Lung (tissue), 16 donors: ENCODE results near the gene ASTE1. TPM values are rescaled to one million over a fixed set of nuclear protein-coding genes. Genes with fewer than 3 reads are reported as not detected.
A peak's percentile ranks its signal among the peaks of the same experiment; 100 is the strongest.

Experiments used
- ATAC-seq: fragments of 200-7000 bp; cut with Tn5 transposase; one replicate; pipeline ENCODE4 v1.9.1; 2020; ENCODE audit warnings: moderate number of reproducible peaks; ENCODE audit not compliant: insufficient read depth, low FRiP score
- DNase-seq, 3 donors: peaks; one replicate each; pipeline ENCODE4 v3.0.0-alpha.2; 2013 to 2017
- H3K27ac ChIP-seq, 2 donors: one replicate each; pipeline ENCODE4 v1.5.1; 2013; ENCODE audit warnings: mild to moderate bottlenecking in 2 of 2, moderate library complexity in 2 of 2, control low read depth in 1 of 2, inconsistent platforms in 1 of 2, low read depth in 1 of 2, low read length in 1 of 2
- H3K27me3 ChIP-seq, 3 donors: one replicate each; pipeline ENCODE4 v1.5.1; 2013; ENCODE audit warnings: low read length in 2 of 3; ENCODE audit not compliant: control insufficient read depth in 3 of 3, insufficient read depth in 3 of 3
- H3K36me3 ChIP-seq, 4 donors: one replicate each; pipeline ENCODE4 v1.5.1; 2013; ENCODE audit warnings: low read length in 4 of 4, mild to moderate bottlenecking in 1 of 4, moderate library complexity in 1 of 4; ENCODE audit not compliant: control insufficient read depth in 4 of 4, insufficient read depth in 4 of 4
- H3K4me1 ChIP-seq, 5 donors: one replicate each; pipeline ENCODE4 v1.5.1; 2013; ENCODE audit warnings: low read length in 5 of 5, mild to moderate bottlenecking in 2 of 5, moderate library complexity in 1 of 5; ENCODE audit not compliant: control insufficient read depth in 5 of 5, insufficient read depth in 5 of 5
- H3K4me3 ChIP-seq: one replicate; pipeline ENCODE4 v1.5.1; 2013; ENCODE audit warnings: mild to moderate bottlenecking, control low read depth, moderate library complexity
- H3K9ac ChIP-seq, 2 donors: one replicate each; pipeline ENCODE4 v1.5.1; 2013; ENCODE audit warnings: low read length in 2 of 2, control low read depth in 1 of 2; ENCODE audit not compliant: insufficient read depth in 1 of 2
- H3K9me3 ChIP-seq, 4 donors: one replicate each; pipeline ENCODE4 v1.5.1; 2013; ENCODE audit warnings: low read length in 3 of 4, mild to moderate bottlenecking in 1 of 4, moderate library complexity in 1 of 4; ENCODE audit not compliant: control insufficient read depth in 4 of 4, insufficient read depth in 3 of 4
- CTCF ChIP-seq: IDR thresholded peaks from 2 replicates; pipeline ENCODE4 v1.5.1; 2012; ENCODE audit warnings: mild to moderate bottlenecking; ENCODE audit errors: control extremely low read depth, extremely low read depth
- WGBS, 2 donors: extraction: QIAGEN DNeasy Blood & Tissue Kit; methylation state at CpG; one replicate each; pipeline ENCODE4 v1.1.7; 2013; 5-methylcytosine and 5-hydroxymethylcytosine counted together
- long read RNA-seq, 5 donors: transcript quantifications; one replicate each; lab custom pipeline, GENCODE V29; 2026
- polyA plus RNA-seq, 2 donors: library from polyadenylated mRNA; stranded (reverse); fragments of 200-250 nt; gene quantifications; one replicate each; pipeline ENCODE4 v1.2.1, GENCODE V29; 2013
- total RNA-seq, 2 donors: library from RNA; depleted of rRNA in 1 of 2; stranded (reverse); fragments of >200 nt in 1 of 2; gene quantifications; one replicate each; pipeline ENCODE4 v1.2.1, GENCODE V29; 2014 to 2021
- donor health status: control.
- donor health status: control.
- donor health status: Bipolar disorder and iron deficiency.
- donor health status: healthy.
- donor health status: DM: yes; HTN: yes; CAD: no.

The ASTE1 gene
- total RNA-seq (1 to 10 TPM; 5.9 to 7.2 TPM), polyA plus RNA-seq (1 to 10 TPM; 2.3 to 3.9 TPM)
- long read RNA-seq, donor 1, partial matches to known transcripts: 8 of 12 reads
- long read RNA-seq, donor 1, other reads (novel, unspliced or antisense): 0 of 12 reads
- long read RNA-seq, donor 2, partial matches to known transcripts: 0 of 1 reads
- long read RNA-seq, donor 2, other reads (novel, unspliced or antisense): 0 of 1 reads
- long read RNA-seq, donor 3, partial matches to known transcripts: 12 of 12 reads
- long read RNA-seq, donor 3, other reads (novel, unspliced or antisense): 0 of 12 reads
- long read RNA-seq, donor 4: 0 reads
- long read RNA-seq, donor 5, partial matches to known transcripts: 0 of 1 reads
- long read RNA-seq, donor 5, other reads (novel, unspliced or antisense): 0 of 1 reads

GRCh38 chr3:131026321-131027151, at the start of gene ASTE1, which contains the start of gene NEK11:
Gene ASTE1, minus strand, starts transcription at chr3:131026825. Its CDS starts 1,519 bp downstream, at chr3:131025306.
Gene NEK11, plus strand, starts transcription at chr3:131026877. Its CDS starts 2,832 bp downstream, at chr3:131029709.
- Histone ChIP-seq H3K27ac (peak within 1 kb of the TSS; percentile 83 to 96), H3K27me3 (no peaks in the 10 kb centered on the region), H3K4me3 (peak within 1 kb of the TSS; percentile 43), H3K36me3 (peaks cover 0 to 7% (median 5%) of the 10 kb centered on the region in 4 donors), H3K9ac (peak within 1 kb of the TSS; percentile 72 to 91), H3K4me1 (peaks cover 0 to 27% (median 7%) of the 10 kb centered on the region in 5 donors), H3K9me3 (no peaks in the 10 kb centered on the region)
- ATAC-seq (peak; percentile 99), DNase-seq (peak; percentile 92 to 93 (median 93))
- TF ChIP-seq CTCF: no peak
- WGBS, 2 donors: 0 to 1% methylated on average over 56 of the region's 56 CpGs

GRCh38 chr3:131075632-131076328, 49.2 kb upstream of the ASTE1 start:
- H3K9me3 ChIP-seq: no peaks in the 10 kb centered on the region
- no peak overlapping the region for H3K27ac ChIP-seq
- no peaks in the 10 kb centered on the region for H3K4me1 ChIP-seq
- TF ChIP-seq CTCF: no peak
- H3K9ac ChIP-seq: no peak overlapping the region
- H3K36me3 ChIP-seq: peaks cover 0 to 3% (median 1%) of the 10 kb centered on the region in 4 donors
- 72 to 74% methylated on average over 4 of the region's 4 CpGs for WGBS, 2 donors
- no peak overlapping the region for H3K4me3 ChIP-seq
- no peak for ATAC-seq
- no peaks in the 10 kb centered on the region for H3K27me3 ChIP-seq
- DNase-seq: no peak

- Histone ChIP-seq H3K27ac (peak overlapping the region; percentile 31 to 65), H3K9me3 (no peaks in the 10 kb centered on the region), H3K27me3 (no peaks in the 10 kb centered on the region), H3K9ac (no peak overlapping the region), H3K36me3 (peaks cover 0 to 3% (median under 1%) of the 10 kb centered on the region in 4 donors), H3K4me3 (no peak overlapping the region), H3K4me1 (no peaks in the 10 kb centered on the region)
- no peak for TF ChIP-seq CTCF
- DNase-seq (peak in 1 of 3 donors; percentile 9), ATAC-seq (no peak)
- WGBS, 2 donors: 66 to 79% methylated on average over 2 of the region's 2 CpGs
Measured at GRCh38 chr3:131072845-131073244, 46.2 kb upstream of the ASTE1 start.
